DMS 273 treated with DMSO at 0.1 percent for 48 hours (cell line): ENCODE data around the gene TINAG.

Source experiments
- DNase-seq: peaks from one replicate; lab custom pipeline; 2025; lab: John Stamatoyannopoulos, UW

The TINAG gene

DNA sequence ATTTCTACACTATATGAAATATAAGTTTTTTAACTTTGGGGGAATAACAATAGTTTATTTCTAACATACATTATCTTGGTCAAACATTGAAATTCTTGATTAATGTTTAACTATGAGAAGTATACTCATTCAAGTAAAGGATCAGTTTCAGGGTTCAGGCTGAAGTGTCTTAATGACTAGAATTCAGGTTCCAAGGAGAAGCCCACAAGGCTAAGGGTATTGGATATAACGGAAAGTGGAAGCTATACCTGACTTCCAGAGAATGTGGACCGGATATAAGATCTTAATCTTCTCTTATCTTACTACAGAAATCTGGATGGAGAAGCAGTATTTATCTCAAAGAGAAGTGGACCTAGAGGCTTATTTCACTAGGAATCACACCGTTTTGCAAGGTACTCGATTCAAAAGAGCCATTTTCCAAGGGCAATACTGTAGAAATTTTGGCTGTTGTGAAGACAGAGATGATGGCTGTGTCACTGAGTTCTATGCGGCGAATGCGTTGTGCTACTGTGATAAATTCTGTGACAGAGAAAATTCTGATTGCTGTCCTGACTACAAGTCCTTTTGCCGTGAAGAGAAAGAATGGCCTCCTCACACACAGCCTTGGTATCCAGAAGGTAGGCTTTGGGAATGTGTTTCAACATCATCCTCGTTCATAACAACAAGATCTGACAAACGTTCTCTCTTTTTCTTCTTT is at the start of gene TINAG:
TSS of gene TINAG (plus strand) at position 153 of the 697 bp plus-strand sequence. CDS start at position 263, 110 bp downstream.
- DNase-seq, result no peak

DNA sequence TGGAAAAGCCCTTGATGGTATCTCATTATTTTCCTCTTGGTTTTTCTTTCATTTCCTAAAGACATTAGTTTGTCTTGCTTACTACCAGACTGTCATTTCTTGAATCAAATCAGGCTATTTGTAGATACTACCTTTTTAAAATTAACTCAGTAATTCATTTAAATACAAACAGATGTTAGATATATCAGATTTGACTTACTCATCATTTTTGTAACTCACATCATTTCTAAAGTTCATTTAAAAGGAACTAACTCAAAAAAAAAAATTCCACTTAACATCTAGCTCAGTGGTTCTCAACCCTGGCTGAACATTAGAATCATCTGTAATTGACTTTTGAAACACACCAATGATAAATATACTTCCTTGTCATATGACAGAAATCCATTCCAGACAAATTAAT is 48.2 kb upstream of the TINAG start:
- no peak for DNase-seq

GRCh38 chr6:54262499-54262898 is 45.7 kb upstream of the TINAG start:
- DNase-seq, result no peak

DNA sequence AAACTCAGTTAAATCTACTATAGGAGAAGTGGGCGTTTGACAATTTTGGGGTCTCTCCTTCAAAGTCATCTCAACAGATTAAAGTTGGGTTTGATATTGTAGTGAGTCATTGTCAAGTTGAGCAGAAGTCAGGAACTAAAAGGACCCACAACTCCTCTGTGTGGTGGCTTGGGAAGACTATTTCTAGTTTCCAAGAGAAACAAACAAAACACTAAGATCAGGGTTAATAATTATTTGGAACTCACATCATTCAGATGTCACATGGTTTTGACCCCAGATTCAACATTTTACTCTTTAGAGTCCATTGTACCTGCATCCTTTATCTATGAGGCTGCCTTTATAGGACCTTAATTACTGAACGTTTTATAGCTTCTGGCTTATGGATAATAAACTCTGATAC is 45.3 kb upstream of the TINAG start:
- DNase-seq, result no peak

DNA sequence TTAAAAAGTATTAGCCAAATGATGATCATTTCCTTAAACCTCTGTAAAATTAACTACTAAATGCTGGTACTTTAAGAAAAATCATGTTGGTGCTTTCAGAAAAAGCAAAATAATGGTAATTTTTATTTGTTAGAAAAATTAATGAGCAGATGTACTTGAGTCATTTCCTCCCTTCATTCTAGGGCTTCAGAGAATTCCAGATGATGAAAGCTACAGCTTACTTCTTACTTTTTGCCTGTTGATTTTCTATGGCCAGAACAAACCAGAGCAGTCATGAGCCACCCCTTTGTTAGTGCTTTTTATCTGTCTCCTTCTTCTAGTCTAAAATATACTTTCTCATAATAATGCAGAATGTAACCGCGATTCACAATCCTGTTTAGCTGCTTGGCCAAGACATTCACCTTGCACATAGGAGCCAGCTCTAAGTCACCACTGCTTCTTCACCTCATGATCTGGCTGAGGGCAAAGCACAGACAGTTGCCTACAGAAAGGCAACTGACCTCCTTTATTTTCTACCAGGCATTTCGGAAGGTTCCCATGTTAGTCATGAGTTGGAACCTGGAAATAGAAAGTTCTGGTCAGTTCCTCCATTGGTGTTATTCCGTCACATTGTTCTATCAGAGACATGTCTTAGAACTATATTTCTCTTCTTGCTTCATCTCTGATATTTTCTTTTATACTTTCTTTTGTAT is 43.5 kb upstream of the TINAG start:
- no peak for DNase-seq

DNA sequence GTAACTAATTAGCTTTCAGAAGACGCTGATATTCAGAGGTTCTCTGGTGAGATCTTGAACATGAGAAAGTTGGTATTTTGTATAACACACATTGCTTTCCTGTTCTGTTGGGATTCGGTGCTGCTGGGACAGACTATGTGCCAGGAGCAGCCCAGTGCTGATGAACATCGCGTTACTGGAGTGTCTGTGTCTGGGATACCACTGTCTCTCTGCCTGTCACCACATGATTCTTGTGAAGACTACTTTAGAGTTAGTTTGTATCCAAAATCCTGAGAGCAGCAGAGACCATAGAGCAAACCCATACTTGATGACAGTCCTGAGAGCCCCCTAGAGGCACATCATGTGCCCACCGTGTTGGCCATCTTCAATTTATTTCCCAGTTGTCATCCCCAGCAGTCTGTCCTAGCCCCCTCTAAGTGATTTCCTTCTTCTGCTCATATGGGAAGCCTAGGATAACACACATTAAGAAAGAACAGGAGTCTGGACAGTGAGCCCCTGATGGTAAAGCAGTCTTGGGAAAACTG is 41.8 kb upstream of the TINAG start:
- DNase-seq, result no peak

- no peak for DNase-seq
Observed at GRCh38 chr6:54267798-54268197, 40.4 kb upstream of the TINAG start.

GRCh38 chr6:54273214-54273820 is 34.9 kb upstream of the TINAG start:
- no peak for DNase-seq

- no peak for DNase-seq
Observed at GRCh38 chr6:54274383-54274782, 33.9 kb upstream of the TINAG start.

GRCh38 chr6:54282186-54282585 is 26.1 kb upstream of the TINAG start:
- DNase-seq, result no peak

GRCh38 chr6:54284161-54284860 is 23.9 kb upstream of the TINAG start:
- no peak for DNase-seq

DNA sequence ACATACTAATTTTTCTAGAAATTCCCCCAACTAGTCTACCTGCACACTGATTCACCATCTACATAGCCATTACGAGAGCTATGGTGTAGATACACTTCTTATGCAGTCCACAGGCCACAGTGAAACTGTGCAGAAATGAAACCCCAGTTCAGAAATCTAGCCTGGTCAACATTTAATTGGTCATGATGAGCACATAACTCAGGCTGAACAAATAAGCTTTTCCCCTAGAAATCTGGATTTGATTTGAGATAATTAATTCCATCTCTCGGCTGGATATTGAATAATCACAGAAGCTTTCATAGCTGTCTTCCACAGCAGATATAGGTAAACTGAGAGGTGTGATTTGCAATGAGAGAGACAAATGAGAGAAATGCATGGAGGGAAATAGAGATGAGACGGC is 22.6 kb upstream of the TINAG start:
- no peak for DNase-seq

GRCh38 chr6:54286141-54286540 is 22.1 kb upstream of the TINAG start:
- DNase-seq, result no peak

GRCh38 chr6:54288474-54288873 is 19.8 kb upstream of the TINAG start:
- no peak for DNase-seq

DNA sequence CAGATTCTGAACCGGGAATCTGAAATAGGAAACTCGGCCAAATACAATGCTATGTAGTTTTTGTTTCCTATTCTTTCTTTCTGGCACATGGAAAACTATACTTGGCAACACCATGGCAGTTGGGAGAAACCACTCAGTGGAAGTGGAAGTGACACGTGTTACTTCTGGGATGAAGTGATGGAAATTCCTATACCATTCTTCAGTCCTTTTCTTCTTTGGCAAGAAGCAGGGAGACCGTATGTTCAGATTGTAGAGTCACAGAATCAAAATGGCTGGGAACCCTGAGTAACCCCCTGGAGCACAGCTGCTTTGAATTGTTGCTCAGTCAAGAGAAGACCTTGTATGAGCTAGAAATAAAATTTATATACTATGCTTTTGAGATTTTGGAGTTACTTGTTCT is 18.8 kb upstream of the TINAG start:
- DNase-seq, result no peak

DNA sequence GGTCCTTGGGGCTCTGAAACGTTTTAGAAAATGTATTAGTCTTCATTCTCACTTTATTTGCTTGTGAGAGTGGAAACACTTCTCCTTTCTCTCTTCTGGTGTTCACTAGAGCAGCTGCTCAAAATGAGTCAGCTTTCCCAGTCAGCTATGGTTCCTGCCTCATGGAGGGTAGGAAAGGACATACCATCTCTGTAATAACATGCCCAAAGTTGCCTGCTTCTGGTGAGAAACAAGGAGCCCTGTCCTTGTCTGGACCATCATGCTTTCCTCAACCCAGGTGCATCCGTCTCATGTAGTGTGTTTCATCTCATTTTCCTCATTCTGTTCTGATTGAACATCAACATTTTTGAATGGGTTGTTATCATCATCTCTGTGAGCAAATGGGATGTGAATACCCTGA is 17.1 kb upstream of the TINAG start:
- no peak for DNase-seq

GRCh38 chr6:54291738-54292137 is 16.5 kb upstream of the TINAG start:
- no peak for DNase-seq

- DNase-seq, result no peak
Observed at GRCh38 chr6:54294965-54295532, 13.2 kb upstream of the TINAG start.

DNA sequence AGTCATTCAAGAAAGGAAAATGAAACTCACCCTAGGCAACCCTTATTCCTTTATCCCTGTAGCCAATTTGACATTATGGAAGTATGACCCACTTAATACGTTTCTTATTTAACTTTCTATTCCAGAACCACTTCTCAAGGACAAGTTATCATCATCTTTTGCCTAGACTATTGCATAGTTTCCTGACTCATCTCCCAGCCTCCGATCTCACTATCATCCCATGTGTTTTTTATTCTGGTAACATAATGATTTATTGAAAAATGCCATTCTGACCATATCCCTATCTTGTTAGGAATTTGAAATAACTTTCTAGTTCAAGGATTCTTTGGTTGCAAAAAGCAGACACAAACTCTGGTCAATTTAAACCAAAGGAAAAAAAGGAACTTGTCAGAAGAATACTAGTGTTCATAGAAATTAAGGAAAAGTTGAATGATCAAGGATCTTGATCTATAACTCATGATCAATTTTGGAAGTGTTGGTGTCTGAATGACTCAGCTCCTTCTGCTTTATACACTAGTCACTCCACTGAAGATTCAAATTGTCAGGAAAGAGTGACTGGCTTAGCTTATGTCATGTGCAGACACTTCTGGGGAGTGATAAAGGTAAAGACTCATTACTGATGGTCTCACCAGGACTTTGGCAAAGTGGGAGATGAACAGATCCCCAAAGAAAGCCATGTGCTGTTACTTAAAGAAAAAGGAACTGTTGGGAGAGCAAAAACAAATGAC is 8.5 kb upstream of the TINAG start:
- no peak for DNase-seq

DNA sequence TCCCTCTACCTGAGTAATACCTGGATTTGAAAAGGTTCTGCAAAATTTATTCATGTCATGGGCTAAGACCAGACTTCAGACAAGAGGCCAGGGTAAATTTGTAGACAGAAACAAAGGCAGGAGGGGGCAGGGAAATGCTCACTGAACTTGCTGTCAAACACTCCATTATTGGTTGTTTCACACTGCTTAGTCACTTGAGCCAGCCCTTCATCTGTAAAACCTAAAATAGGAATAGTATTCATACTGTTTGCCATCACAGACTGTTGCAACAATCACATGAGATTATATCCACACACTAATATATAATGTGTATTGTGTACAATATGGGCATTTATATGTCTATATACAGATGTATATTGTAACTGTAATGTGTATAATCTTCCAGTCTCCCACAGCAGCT is 6.5 kb upstream of the TINAG start:
- no peak for DNase-seq

DNA sequence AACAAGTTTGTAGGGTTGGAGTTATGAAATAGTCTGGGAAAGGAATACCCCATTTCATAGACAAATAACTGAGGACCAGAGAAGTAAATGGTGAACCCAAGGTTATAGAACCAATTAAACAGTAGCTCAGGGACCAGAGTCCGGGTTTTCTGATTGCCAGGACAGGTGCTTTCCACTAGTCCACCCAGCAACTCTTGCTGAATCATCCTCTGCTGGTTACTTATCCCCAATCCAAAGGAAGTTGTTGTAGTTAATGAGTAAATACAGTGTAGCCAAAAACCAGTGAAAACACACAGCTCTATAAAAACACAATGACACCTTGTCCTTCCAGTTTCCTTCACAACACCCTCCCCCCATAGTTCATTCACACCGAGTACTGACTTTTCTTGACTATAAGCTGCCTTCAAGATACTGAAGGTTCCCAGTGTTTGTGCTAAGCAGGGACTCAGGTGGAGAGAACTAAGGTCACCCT is 766 bp upstream of the TINAG start:
- no peak for DNase-seq

GRCh38 chr6:54308986-54309315 is 710 bp downstream of the TINAG start:
- DNase-seq, result no peak
